Measurements from ENCODE around the gene CCDC171. TPM values are rescaled to one million over a fixed set of nuclear protein-coding genes. Genes with fewer than 3 reads are reported as not detected.

The CCDC171 gene
- total RNA-seq, 1 experiment from 2014 or later, result 2.4 TPM

DNA sequence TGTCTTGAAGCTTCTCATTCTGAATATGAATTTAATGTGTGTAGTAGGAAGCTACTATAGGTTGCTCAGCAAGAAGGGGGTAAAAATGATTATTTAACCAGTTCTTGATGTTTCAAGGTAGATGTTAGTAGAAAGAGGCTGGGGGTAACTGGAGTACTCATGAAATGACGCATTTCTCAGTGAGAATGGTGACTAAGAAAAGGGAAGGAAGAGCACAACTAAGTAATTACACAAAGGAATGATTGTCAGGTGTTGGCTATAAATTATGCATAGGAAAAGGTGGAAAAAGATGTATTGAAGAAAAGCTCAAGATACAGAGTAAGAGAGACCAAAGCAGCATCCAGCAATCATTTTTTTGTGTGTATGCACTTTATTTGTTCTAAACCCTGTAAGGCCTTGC, 40.6 kb upstream of the CCDC171 start:
- no peak overlapping the region for H3K4ac ChIP-seq (ENCODE audit: low read depth, low read length)
- H2BK15ac ChIP-seq (ENCODE audit: low read depth, low read length), result no peak overlapping the region
- H2AFZ ChIP-seq (ENCODE audit: low read length), result no peak overlapping the region
- H3K79me2 ChIP-seq (ENCODE audit: insufficient read depth, low read length), result peaks cover 25% of the 10 kb centered on the region; the same call in 1 of the 2 replicates
- no peak overlapping the region for H2BK20ac ChIP-seq (ENCODE audit: low read depth, low read length, poor library complexity, severe bottlenecking)
- no peaks in the 10 kb centered on the region for H3K9me3 ChIP-seq (ENCODE audit: control insufficient read depth, low read depth, low read length)
- H3K23me2 ChIP-seq (ENCODE audit: insufficient read length, low read depth, low read length, poor library complexity, severe bottlenecking), result peaks cover 10% of the 10 kb centered on the region
- Mint-ChIP-seq H3K36me3 (ENCODE audit: insufficient read depth in 1 of 3, low read depth in 3 of 3) (peaks cover 23 to 27% (median 27%) of the 10 kb centered on the region in 3 experiments), H3K4me3 (peak overlapping the region; percentile 74 to 94), H3K9me3 (peaks cover 0 to 2% of the 10 kb centered on the region in 2 experiments; a peak in 2 of 5 replicates), H3K4me1 (peaks cover 42 to 51% of the 10 kb centered on the region in 2 experiments), H3K27ac (peak overlapping the region; percentile 69 to 98 (median 97)), H3K27me3 (ENCODE audit: low read depth) (no peaks in the 10 kb centered on the region)
- H3K14ac ChIP-seq (ENCODE audit: insufficient read depth, low read length), result no peak overlapping the region
- H3T11ph ChIP-seq (ENCODE audit: low read length), result no peak overlapping the region
- H3K4me1 ChIP-seq (ENCODE audit: insufficient read depth, low read length), result peaks cover 2% of the 10 kb centered on the region; the same call in 1 of the 2 replicates
- H4K5ac ChIP-seq (ENCODE audit: insufficient read length, low read depth, low read length), result no peak overlapping the region
- H3K18ac ChIP-seq (ENCODE audit: insufficient read length, low read depth, low read length), result no peak overlapping the region
- H4K8ac ChIP-seq (replicated peaks; ENCODE audit: insufficient read length, low read depth, low read length), result no peak overlapping the region
- TF ChIP-seq, protein P1, sequence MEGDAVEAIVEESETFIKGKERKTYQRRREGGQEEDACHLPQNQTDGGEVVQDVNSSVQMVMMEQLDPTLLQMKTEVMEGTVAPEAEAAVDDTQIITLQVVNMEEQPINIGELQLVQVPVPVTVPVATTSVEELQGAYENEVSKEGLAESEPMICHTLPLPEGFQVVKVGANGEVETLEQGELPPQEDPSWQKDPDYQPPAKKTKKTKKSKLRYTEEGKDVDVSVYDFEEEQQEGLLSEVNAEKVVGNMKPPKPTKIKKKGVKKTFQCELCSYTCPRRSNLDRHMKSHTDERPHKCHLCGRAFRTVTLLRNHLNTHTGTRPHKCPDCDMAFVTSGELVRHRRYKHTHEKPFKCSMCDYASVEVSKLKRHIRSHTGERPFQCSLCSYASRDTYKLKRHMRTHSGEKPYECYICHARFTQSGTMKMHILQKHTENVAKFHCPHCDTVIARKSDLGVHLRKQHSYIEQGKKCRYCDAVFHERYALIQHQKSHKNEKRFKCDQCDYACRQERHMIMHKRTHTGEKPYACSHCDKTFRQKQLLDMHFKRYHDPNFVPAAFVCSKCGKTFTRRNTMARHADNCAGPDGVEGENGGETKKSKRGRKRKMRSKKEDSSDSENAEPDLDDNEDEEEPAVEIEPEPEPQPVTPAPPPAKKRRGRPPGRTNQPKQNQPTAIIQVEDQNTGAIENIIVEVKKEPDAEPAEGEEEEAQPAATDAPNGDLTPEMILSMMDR (conservative IDR thresholded peaks at IDR 0.05), result no peak
- no peaks in the 10 kb centered on the region for H3K27me3 ChIP-seq (ENCODE audit: insufficient read depth, low read length)
- no peak overlapping the region for H2AK5ac ChIP-seq (ENCODE audit: insufficient read length, low read length)
- H3K56ac ChIP-seq (ENCODE audit: insufficient read length, low read depth, low read length), result no peak overlapping the region
- no peaks in the 10 kb centered on the region for H3K79me1 ChIP-seq (ENCODE audit: insufficient read depth, low read depth, low read length, poor library complexity, severe bottlenecking)
- DNase-seq, result no peak
- no peak overlapping the region for H2BK12ac ChIP-seq (ENCODE audit: insufficient read length, low read depth, low read length)
- H2BK5ac ChIP-seq (ENCODE audit: insufficient read length, low read length), result no peak overlapping the region
- H3K23ac ChIP-seq (ENCODE audit: insufficient read length, low read depth, low read length), result no peak overlapping the region
- H4K20me1 ChIP-seq (ENCODE audit: control insufficient read depth, insufficient read depth, insufficient read length), result no peaks in the 10 kb centered on the region
- whole genome bisulfite sequencing (ENCODE audit: extremely low coverage, insufficient read length, low lambda C conversion rate), result no CpG with 5 or more reads among the region's 1 CpG
- no peak overlapping the region for H4K91ac ChIP-seq (ENCODE audit: insufficient read length, low read depth, low read length)
- peak overlapping the region; percentile 81 for H3K27ac ChIP-seq (ENCODE audit: insufficient read length, low read depth, low read length)
- H3K4me2 ChIP-seq (ENCODE audit: insufficient read depth, insufficient read length, low read length), result peak overlapping the region; percentile 23
- no peak overlapping the region for H2BK120ac ChIP-seq (ENCODE audit: low read depth, low read length, poor library complexity, severe bottlenecking)
- H3K9ac ChIP-seq (ENCODE audit: extremely low read depth, insufficient read length, low read length), result peak overlapping the region; percentile 12

Data from H9 (cell line).